Endometrial microvascular endothelial cells (primary cell): Measurements from ENCODE around the gene KAT7. TPM values are rescaled to one million over a fixed set of nuclear protein-coding genes. Genes with fewer than 3 reads are reported as not detected.

Experiments
- in situ Hi-C: cut with HindIII; loops from 2 replicates; pipeline ENCODE4 v1.10.0; 2017; ENCODE audit warnings: low sequenced_read_pairs, low pct_unique_long_range_greater_than_20kb; ENCODE audit errors: inconsistent ontology term
- total RNA-seq: library from RNA; depleted of rRNA; stranded (reverse); fragments of >200 nt; gene quantifications from one replicate; pipeline ENCODE4 v1.2.3, GENCODE V29; 2015; ENCODE audit errors: inconsistent ontology term

KAT7 gene
- total RNA-seq, 1 donor from 2014 or later: 27.6 TPM

- in situ Hi-C loops: no loop called here
Observed at GRCh38 chr17:49832840-49833599, 44.5 kb downstream of the KAT7 start.

- in situ Hi-C loops: no loop called here
Observed at GRCh38 chr17:49834118-49834743, 45.8 kb downstream of the KAT7 start.

- in situ Hi-C loops: no loop called here
Observed at GRCh38 chr17:49835472-49835871, 47.0 kb downstream of the KAT7 start.

GRCh38 chr17:49836111-49837030 is 47.9 kb downstream of the KAT7 start:
- in situ Hi-C loops: no loop called here

GRCh38 chr17:49839455-49839854 is 51.0 kb downstream of the KAT7 start:
- in situ Hi-C loops: no loop called here

- in situ Hi-C loops: no loop called here
Observed at GRCh38 chr17:49841548-49841947, 53.1 kb downstream of the KAT7 start.

- in situ Hi-C loops: no loop called here
Observed at GRCh38 chr17:49842371-49842770, 53.9 kb downstream of the KAT7 start.

- in situ Hi-C loops: no loop called here
Observed at GRCh38 chr17:49842846-49843245, 54.4 kb downstream of the KAT7 start.

- in situ Hi-C loops: no loop called here
Observed at GRCh38 chr17:49843774-49844350, 55.4 kb downstream of the KAT7 start.

GRCh38 chr17:49845321-49845720 is 56.8 kb downstream of the KAT7 start:
- in situ Hi-C loops: no loop called here

GRCh38 chr17:49846938-49847712 is 58.6 kb downstream of the KAT7 start:
- in situ Hi-C loops: no loop called here

GRCh38 chr17:49848019-49848473 is 59.6 kb downstream of the KAT7 start, which contains the start of gene TAC4:
TAC4 (minus strand) TSS chr17:49848069; CDS start chr17:49848017, 52 bp downstream.
- in situ Hi-C loops: no loop called here

- in situ Hi-C loops: no loop called here
Observed at GRCh38 chr17:49848739-49849138, 60.3 kb downstream of the KAT7 start.

GRCh38 chr17:49850218-49850610 is 61.7 kb downstream of the KAT7 start:
- in situ Hi-C loops: no loop called here

- in situ Hi-C loops: no loop called here
Observed at GRCh38 chr17:49850772-49851386, 62.4 kb downstream of the KAT7 start.

GRCh38 chr17:49851387-49852291 is 63.2 kb downstream of the KAT7 start:
- in situ Hi-C loops: no loop called here

GRCh38 chr17:49853470-49854015 is 65.1 kb downstream of the KAT7 start:
- in situ Hi-C loops: no loop called here
